ENCODE measurements around the gene BCAT1.

GRCh38 chr12:24770821-24771220 lies 178.1 kb downstream of the BCAT1 start:
- TF ChIP-seq CTCF (IDR thresholded peaks at IDR 0.05; ENCODE audit: extremely low read depth in 1 of 2, insufficient read depth in 1 of 2, low read depth in 1 of 2, low read length in 2 of 2) = no peak
- TF ChIP-seq EZH2 (IDR thresholded peaks at IDR 0.05; ENCODE audit: borderline replicate concordance, low read depth, low read length, severe bottlenecking) = no peak
- no peak for TF ChIP-seq POLR2AphosphoS5 (IDR thresholded peaks at IDR 0.05; ENCODE audit: insufficient read depth, low read depth, low read length)
- no peak for TF ChIP-seq POLR2A (IDR thresholded peaks at IDR 0.05; ENCODE audit: low read depth, low read length)
- TF ChIP-seq GATA2 (IDR thresholded peaks at IDR 0.05; ENCODE audit: insufficient read depth, insufficient read length, low read depth, low read length) = no peak
- TF ChIP-seq JUN (IDR thresholded peaks at IDR 0.05; ENCODE audit: borderline replicate concordance, insufficient read depth, insufficient read length, low read depth) = no peak
